ENCODE measurements around the gene BANF2. TPM values are rescaled to one million over a fixed set of nuclear protein-coding genes. Genes with fewer than 3 reads are reported as not detected.

The BANF2 gene
- total and polyA plus RNA-seq, 2 experiments from 2014 or later, result not detected

GRCh38 chr20:17732907-17733521 lies 33.2 kb downstream of the BANF2 start:
- no peaks in the 10 kb centered on the region for H3K27me3 ChIP-seq
- H3K4me2 ChIP-seq, result no peak overlapping the region
- H2AFZ ChIP-seq, result no peak overlapping the region
- no peaks in the 10 kb centered on the region for H3K9me2 ChIP-seq (replicated peaks; ENCODE audit: insufficient read depth)
- H3K4me3 ChIP-seq, result no peak overlapping the region
- H3K36me3 ChIP-seq (replicated peaks; ENCODE audit: insufficient read depth, low read depth), result no peaks in the 10 kb centered on the region
- DNase-seq (ENCODE audit: low spot score), result no peak
- H4K20me1 ChIP-seq (ENCODE audit: insufficient read depth, poor library complexity, severe bottlenecking), result no peaks in the 10 kb centered on the region
- peaks cover 18% of the 10 kb centered on the region for H3K4me1 ChIP-seq (ENCODE audit: insufficient read depth)
- H3K27ac ChIP-seq, result no peak overlapping the region
- TF ChIP-seq EZH2 (IDR thresholded peaks at IDR 0.05; ENCODE audit: borderline replicate concordance) (no peak), CTCF (IDR thresholded peaks at IDR 0.05; ENCODE audit: poor library complexity) (no peak), EZH2phosphoT487 (IDR thresholded peaks at IDR 0.05; ENCODE audit: low read depth, severe bottlenecking, unreplicated experiment) (no peak)
- no peaks in the 10 kb centered on the region for H3K9me3 ChIP-seq (ENCODE audit: low read depth)
- WGBS (ENCODE audit: low lambda C conversion rate, missing lambda C conversion rate), result 82% methylated on average over 6 of the region's 6 CpGs
- H3K79me2 ChIP-seq, result no peaks in the 10 kb centered on the region

GRCh38 chr20:17733767-17734304 lies 34.1 kb downstream of the BANF2 start:
- H3K79me2 ChIP-seq, result no peaks in the 10 kb centered on the region
- no peak overlapping the region for H3K4me2 ChIP-seq
- no peaks in the 10 kb centered on the region for H3K36me3 ChIP-seq (replicated peaks; ENCODE audit: insufficient read depth, low read depth)
- H2AFZ ChIP-seq, result no peak overlapping the region
- no peaks in the 10 kb centered on the region for H3K9me2 ChIP-seq (replicated peaks; ENCODE audit: insufficient read depth)
- no peak overlapping the region for H3K4me3 ChIP-seq
- WGBS (ENCODE audit: low lambda C conversion rate, missing lambda C conversion rate), result 42% methylated on average over 4 of the region's 4 CpGs
- H3K9me3 ChIP-seq (ENCODE audit: low read depth), result no peaks in the 10 kb centered on the region
- no peak for DNase-seq (ENCODE audit: low spot score)
- no peak for TF ChIP-seq EZH2phosphoT487 (IDR thresholded peaks at IDR 0.05; ENCODE audit: low read depth, severe bottlenecking, unreplicated experiment)
- TF ChIP-seq CTCF (IDR thresholded peaks at IDR 0.05; ENCODE audit: poor library complexity), result no peak
- TF ChIP-seq EZH2 (IDR thresholded peaks at IDR 0.05; ENCODE audit: borderline replicate concordance), result no peak
- H4K20me1 ChIP-seq (ENCODE audit: insufficient read depth, poor library complexity, severe bottlenecking), result no peaks in the 10 kb centered on the region
- H3K27me3 ChIP-seq, result no peaks in the 10 kb centered on the region
- peaks cover 18% of the 10 kb centered on the region for H3K4me1 ChIP-seq (ENCODE audit: insufficient read depth)
- H3K27ac ChIP-seq, result peak overlapping the region; percentile 23

- no peaks in the 10 kb centered on the region for H3K79me2 ChIP-seq
- DNase-seq (ENCODE audit: low spot score), result no peak
- H4K20me1 ChIP-seq (ENCODE audit: insufficient read depth, poor library complexity, severe bottlenecking), result no peaks in the 10 kb centered on the region
- peaks cover 18% of the 10 kb centered on the region for H3K4me1 ChIP-seq (ENCODE audit: insufficient read depth)
- H3K36me3 ChIP-seq (replicated peaks; ENCODE audit: insufficient read depth, low read depth), result no peaks in the 10 kb centered on the region
- peak overlapping the region; percentile 23 for H3K27ac ChIP-seq
- H2AFZ ChIP-seq, result no peak overlapping the region
- H3K4me3 ChIP-seq, result no peak overlapping the region
- no peaks in the 10 kb centered on the region for H3K9me2 ChIP-seq (replicated peaks; ENCODE audit: insufficient read depth)
- no peaks in the 10 kb centered on the region for H3K27me3 ChIP-seq
- H3K9me3 ChIP-seq (ENCODE audit: low read depth), result no peaks in the 10 kb centered on the region
- H3K4me2 ChIP-seq, result no peak overlapping the region
- 86% methylated on average over 5 of the region's 5 CpGs for WGBS (ENCODE audit: low lambda C conversion rate, missing lambda C conversion rate)
- no peak for TF ChIP-seq EZH2phosphoT487 (IDR thresholded peaks at IDR 0.05; ENCODE audit: low read depth, severe bottlenecking, unreplicated experiment)
- TF ChIP-seq EZH2 (IDR thresholded peaks at IDR 0.05; ENCODE audit: borderline replicate concordance), result no peak
- TF ChIP-seq CTCF (IDR thresholded peaks at IDR 0.05; ENCODE audit: poor library complexity), result no peak
These were observed 34.6 kb downstream of the BANF2 start for GRCh38 chr20:17734374-17734773.

Data from hepatocyte (in vitro differentiated cells).